ENCODE measurements around the gene PPP1R2B.

DNA sequence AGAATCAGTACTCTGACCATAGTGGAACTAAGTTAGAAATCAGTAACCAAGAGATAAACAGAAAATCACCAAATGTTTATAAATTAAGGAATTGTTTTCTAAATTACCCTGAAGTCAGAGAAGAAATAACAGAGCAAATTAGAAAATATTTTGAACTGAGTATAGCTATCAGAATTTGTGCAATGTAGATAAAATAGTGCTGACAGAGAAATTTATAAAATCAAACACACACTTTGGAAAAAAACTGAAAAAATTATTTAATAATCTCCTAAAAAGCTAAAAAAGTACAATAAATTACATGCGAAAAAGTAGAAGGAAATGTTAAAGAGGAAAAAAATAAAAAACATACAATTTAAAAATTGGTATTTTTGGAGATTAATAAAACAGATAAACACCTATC is 37.1 kb upstream of the PPP1R2B start:
- TF ChIP-seq USF2 (IDR thresholded peaks at IDR 0.05) (no peak), RAD21 (conservative IDR thresholded peaks at IDR 0.05 in 1 of 2, IDR thresholded peaks at IDR 0.05 in 1 of 2) (no peak), MAFK (IDR thresholded peaks at IDR 0.05; ENCODE audit: partially characterized antibody) (peak; percentile 35), POLR2A (IDR thresholded peaks at IDR 0.05; ENCODE audit: low read length) (no peak), EP300 (IDR thresholded peaks at IDR 0.05) (no peak), CEBPB (IDR thresholded peaks at IDR 0.05) (no peak), REST (IDR thresholded peaks at IDR 0.05) (no peak), RFX5 (IDR thresholded peaks at IDR 0.05) (no peak), MAZ (IDR thresholded peaks at IDR 0.05; ENCODE audit: borderline replicate concordance, low read depth, low read length) (no peak), CHD2 (IDR thresholded peaks at IDR 0.05; ENCODE audit: low read length, partially characterized antibody) (no peak), POLR2AphosphoS2 (conservative IDR thresholded peaks at IDR 0.05; ENCODE audit: low read length) (no peak), RNF2 (IDR thresholded peaks at IDR 0.05; ENCODE audit: borderline replicate concordance, low read depth) (no peak)
- TF ChIP-seq, protein P1, sequence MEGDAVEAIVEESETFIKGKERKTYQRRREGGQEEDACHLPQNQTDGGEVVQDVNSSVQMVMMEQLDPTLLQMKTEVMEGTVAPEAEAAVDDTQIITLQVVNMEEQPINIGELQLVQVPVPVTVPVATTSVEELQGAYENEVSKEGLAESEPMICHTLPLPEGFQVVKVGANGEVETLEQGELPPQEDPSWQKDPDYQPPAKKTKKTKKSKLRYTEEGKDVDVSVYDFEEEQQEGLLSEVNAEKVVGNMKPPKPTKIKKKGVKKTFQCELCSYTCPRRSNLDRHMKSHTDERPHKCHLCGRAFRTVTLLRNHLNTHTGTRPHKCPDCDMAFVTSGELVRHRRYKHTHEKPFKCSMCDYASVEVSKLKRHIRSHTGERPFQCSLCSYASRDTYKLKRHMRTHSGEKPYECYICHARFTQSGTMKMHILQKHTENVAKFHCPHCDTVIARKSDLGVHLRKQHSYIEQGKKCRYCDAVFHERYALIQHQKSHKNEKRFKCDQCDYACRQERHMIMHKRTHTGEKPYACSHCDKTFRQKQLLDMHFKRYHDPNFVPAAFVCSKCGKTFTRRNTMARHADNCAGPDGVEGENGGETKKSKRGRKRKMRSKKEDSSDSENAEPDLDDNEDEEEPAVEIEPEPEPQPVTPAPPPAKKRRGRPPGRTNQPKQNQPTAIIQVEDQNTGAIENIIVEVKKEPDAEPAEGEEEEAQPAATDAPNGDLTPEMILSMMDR (IDR thresholded peaks at IDR 0.05) = no peak
- TF ChIP-seq, protein P2, sequence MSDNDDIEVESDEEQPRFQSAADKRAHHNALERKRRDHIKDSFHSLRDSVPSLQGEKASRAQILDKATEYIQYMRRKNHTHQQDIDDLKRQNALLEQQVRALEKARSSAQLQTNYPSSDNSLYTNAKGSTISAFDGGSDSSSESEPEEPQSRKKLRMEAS (IDR thresholded peaks at IDR 0.05) = no peak

Data from A549 (cell line).